ENCODE results near the gene PBXIP1. TPM values are rescaled to one million over a fixed set of nuclear protein-coding genes. Genes with fewer than 3 reads are reported as not detected.

Gene PBXIP1
- total RNA-seq, 1 experiment from 2014 or later = 25.2 TPM

GRCh38 chr1:154972517-154973343 is 16.8 kb upstream of the PBXIP1 start:
- no peaks in the 10 kb centered on the region for H3K27me3 ChIP-seq (replicated peaks)
- peak overlapping the region; percentile 53 for H3K4me3 ChIP-seq
- no peaks in the 10 kb centered on the region for H3K9me3 ChIP-seq (replicated peaks)
- peak overlapping the region; percentile 97 for H3K27ac ChIP-seq
- DNase-seq (ENCODE audit: low read depth in 1 of 2, low spot score in 2 of 2) = peak; percentile 98 to 99
- H3K36me3 ChIP-seq = peaks cover 50% of the 10 kb centered on the region
- H3K4me1 ChIP-seq (replicated peaks) = peaks cover 52% of the 10 kb centered on the region

- no peaks in the 10 kb centered on the region for H3K27me3 ChIP-seq (replicated peaks)
- peaks cover 52% of the 10 kb centered on the region for H3K4me1 ChIP-seq (replicated peaks)
- H3K36me3 ChIP-seq = peaks cover 50% of the 10 kb centered on the region
- peak overlapping the region; percentile 19 for H3K4me3 ChIP-seq
- no peak for DNase-seq (ENCODE audit: low read depth in 1 of 2, low spot score in 2 of 2)
- no peaks in the 10 kb centered on the region for H3K9me3 ChIP-seq (replicated peaks)
- peak overlapping the region; percentile 97 for H3K27ac ChIP-seq
These were observed 16.3 kb upstream of the PBXIP1 start for GRCh38 chr1:154972213-154972516.

GRCh38 chr1:154971341-154971998 is 15.6 kb upstream of the PBXIP1 start:
- Histone ChIP-seq H3K27ac (peak overlapping the region; percentile 97), H3K36me3 (peaks cover 54% of the 10 kb centered on the region), H3K4me1 (replicated peaks) (peaks cover 49% of the 10 kb centered on the region), H3K4me3 (no peak overlapping the region; the same call in 1 of the 2 replicates), H3K27me3 (replicated peaks) (no peaks in the 10 kb centered on the region), H3K9me3 (replicated peaks) (no peaks in the 10 kb centered on the region)
- peak in 1 of 2 experiments; percentile 58 for DNase-seq (ENCODE audit: low read depth in 1 of 2, low spot score in 2 of 2)

GRCh38 chr1:154970631-154971340 is 14.9 kb upstream of the PBXIP1 start, which contains the start of gene SHC1:
SHC1 (minus strand) TSS chr1:154970747; CDS start chr1:154970526, 221 bp downstream.
- Histone ChIP-seq H3K27me3 (replicated peaks) (no peaks in the 10 kb centered on the region), H3K36me3 (peaks cover 54% of the 10 kb centered on the region), H3K4me1 (replicated peaks) (peaks cover 43% of the 10 kb centered on the region), H3K9me3 (replicated peaks) (no peaks in the 10 kb centered on the region), H3K4me3 (peak within 1 kb of the TSS; percentile 33), H3K27ac (peak within 1 kb of the TSS; percentile 97)
- DNase-seq (ENCODE audit: low read depth in 1 of 2, low spot score in 2 of 2) = peak; percentile 95 to 97

- peaks cover 54% of the 10 kb centered on the region for H3K36me3 ChIP-seq
- peak overlapping the region; percentile 97 for H3K27ac ChIP-seq
- DNase-seq (ENCODE audit: low read depth in 1 of 2, low spot score in 2 of 2) = no peak
- no peaks in the 10 kb centered on the region for H3K27me3 ChIP-seq (replicated peaks)
- H3K9me3 ChIP-seq (replicated peaks) = no peaks in the 10 kb centered on the region
- H3K4me1 ChIP-seq (replicated peaks) = peaks cover 43% of the 10 kb centered on the region
- H3K4me3 ChIP-seq = peak overlapping the region; percentile 33
These were observed 14.1 kb upstream of the PBXIP1 start for GRCh38 chr1:154969860-154970452.

GRCh38 chr1:154969246-154969645 is 13.3 kb upstream of the PBXIP1 start:
- peaks cover 43% of the 10 kb centered on the region for H3K4me1 ChIP-seq (replicated peaks)
- H3K27me3 ChIP-seq (replicated peaks) = no peaks in the 10 kb centered on the region
- H3K27ac ChIP-seq = no peak overlapping the region
- H3K4me3 ChIP-seq = peak overlapping the region; percentile 33
- no peak for DNase-seq (ENCODE audit: low read depth in 1 of 2, low spot score in 2 of 2)
- H3K36me3 ChIP-seq = peaks cover 61% of the 10 kb centered on the region
- no peaks in the 10 kb centered on the region for H3K9me3 ChIP-seq (replicated peaks)

GRCh38 chr1:154968731-154969130 is 12.8 kb upstream of the PBXIP1 start:
- Histone ChIP-seq H3K4me1 (replicated peaks) (peaks cover 43% of the 10 kb centered on the region), H3K27me3 (replicated peaks) (no peaks in the 10 kb centered on the region), H3K4me3 (no peak overlapping the region), H3K27ac (no peak overlapping the region), H3K36me3 (peaks cover 66% of the 10 kb centered on the region), H3K9me3 (replicated peaks) (no peaks in the 10 kb centered on the region)
- DNase-seq (ENCODE audit: low read depth in 1 of 2, low spot score in 2 of 2) = no peak

GRCh38 chr1:154967331-154967950 is 11.5 kb upstream of the PBXIP1 start:
- no peak overlapping the region for H3K27ac ChIP-seq
- no peaks in the 10 kb centered on the region for H3K9me3 ChIP-seq (replicated peaks)
- no peaks in the 10 kb centered on the region for H3K27me3 ChIP-seq (replicated peaks)
- DNase-seq (ENCODE audit: low read depth in 1 of 2, low spot score in 2 of 2) = no peak
- H3K36me3 ChIP-seq = peaks cover 79% of the 10 kb centered on the region
- no peak overlapping the region for H3K4me3 ChIP-seq
- peaks cover 42% of the 10 kb centered on the region for H3K4me1 ChIP-seq (replicated peaks)

- no peak overlapping the region for H3K4me3 ChIP-seq
- no peak for DNase-seq (ENCODE audit: low read depth in 1 of 2, low spot score in 2 of 2)
- peaks cover 40% of the 10 kb centered on the region for H3K4me1 ChIP-seq (replicated peaks)
- H3K36me3 ChIP-seq = peaks cover 88% of the 10 kb centered on the region
- H3K9me3 ChIP-seq (replicated peaks) = peaks cover 6% of the 10 kb centered on the region
- no peak overlapping the region for H3K27ac ChIP-seq
- H3K27me3 ChIP-seq (replicated peaks) = no peaks in the 10 kb centered on the region
These were observed 10.2 kb upstream of the PBXIP1 start for GRCh38 chr1:154966111-154966510.

GRCh38 chr1:154964359-154964758 is 8.5 kb upstream of the PBXIP1 start:
- peaks cover 88% of the 10 kb centered on the region for H3K36me3 ChIP-seq
- H3K27me3 ChIP-seq (replicated peaks) = no peaks in the 10 kb centered on the region
- no peak overlapping the region for H3K4me3 ChIP-seq
- DNase-seq (ENCODE audit: low read depth in 1 of 2, low spot score in 2 of 2) = no peak
- H3K9me3 ChIP-seq (replicated peaks) = peaks cover 6% of the 10 kb centered on the region
- H3K27ac ChIP-seq = no peak overlapping the region
- H3K4me1 ChIP-seq (replicated peaks) = peaks cover 29% of the 10 kb centered on the region

GRCh38 chr1:154963643-154964042 is 7.7 kb upstream of the PBXIP1 start:
- DNase-seq (ENCODE audit: low read depth in 1 of 2, low spot score in 2 of 2) = no peak
- Histone ChIP-seq H3K36me3 (peaks cover 88% of the 10 kb centered on the region), H3K27ac (no peak overlapping the region), H3K4me1 (replicated peaks) (peaks cover 23% of the 10 kb centered on the region), H3K4me3 (no peak overlapping the region), H3K27me3 (replicated peaks) (no peaks in the 10 kb centered on the region), H3K9me3 (replicated peaks) (peaks cover 6% of the 10 kb centered on the region)

GRCh38 chr1:154962795-154963330 is 7.0 kb upstream of the PBXIP1 start:
- Histone ChIP-seq H3K4me3 (no peak overlapping the region), H3K36me3 (peaks cover 88% of the 10 kb centered on the region), H3K27ac (no peak overlapping the region)

GRCh38 chr1:154962156-154962749 is 6.4 kb upstream of the PBXIP1 start:
- H3K9me3 ChIP-seq (replicated peaks) = peaks cover 6% of the 10 kb centered on the region
- no peak for DNase-seq (ENCODE audit: low read depth in 1 of 2, low spot score in 2 of 2)

More at GRCh38 chr1:154962795-154963330, 7.0 kb upstream of the PBXIP1 start:
- Histone ChIP-seq H3K9me3 (replicated peaks) (peaks cover 6% of the 10 kb centered on the region), H3K27me3 (replicated peaks) (no peaks in the 10 kb centered on the region), H3K4me1 (replicated peaks) (peaks cover 23% of the 10 kb centered on the region)
- no peak for DNase-seq (ENCODE audit: low read depth in 1 of 2, low spot score in 2 of 2)

More at GRCh38 chr1:154962156-154962749, 6.4 kb upstream of the PBXIP1 start:
- Histone ChIP-seq H3K27me3 (replicated peaks) (no peaks in the 10 kb centered on the region), H3K4me1 (replicated peaks) (peaks cover 23% of the 10 kb centered on the region), H3K4me3 (peak overlapping the region; percentile 97), H3K36me3 (peaks cover 83% of the 10 kb centered on the region), H3K27ac (peak overlapping the region; percentile 96)
